SW 1271 (cell line): ENCODE data around the gene SIRPA.

ENCODE experiments used
- DNase-seq, 2 experiments: peaks; one replicate each; lab custom pipeline; 2025; lab: John Stamatoyannopoulos, UW

The SIRPA gene

GRCh38 chr20:1933465-1933870, 38.3 kb downstream of the SIRPA start:
- DNase-seq: no peak

- no peak for DNase-seq
Measured at GRCh38 chr20:1934156-1934555, 38.9 kb downstream of the SIRPA start.

- no peak for DNase-seq
Measured at GRCh38 chr20:1934721-1935573, 39.7 kb downstream of the SIRPA start.

- no peak for DNase-seq
Measured at GRCh38 chr20:1935696-1936366, 40.6 kb downstream of the SIRPA start.

GRCh38 chr20:1937316-1937976, 42.2 kb downstream of the SIRPA start:
- no peak for DNase-seq

- DNase-seq: no peak
Measured at GRCh38 chr20:1938464-1939269, 43.5 kb downstream of the SIRPA start.

GRCh38 chr20:1939270-1939595, 44.0 kb downstream of the SIRPA start:
- DNase-seq: no peak

GRCh38 chr20:1940581-1940980, 45.4 kb downstream of the SIRPA start:
- no peak for DNase-seq

GRCh38 chr20:1941226-1941625, 46.0 kb downstream of the SIRPA start:
- DNase-seq: no peak

- no peak for DNase-seq
Measured at GRCh38 chr20:1942061-1942460, 46.9 kb downstream of the SIRPA start.

GRCh38 chr20:1942486-1943274, 47.5 kb downstream of the SIRPA start:
- no peak for DNase-seq

- no peak for DNase-seq
Measured at GRCh38 chr20:1943275-1944002, 48.2 kb downstream of the SIRPA start.

GRCh38 chr20:1944345-1945091, 49.3 kb downstream of the SIRPA start:
- DNase-seq: no peak

- DNase-seq: no peak
Measured at GRCh38 chr20:1945134-1945618, 50.0 kb downstream of the SIRPA start.

- no peak for DNase-seq
Measured at GRCh38 chr20:1945660-1946059, 50.5 kb downstream of the SIRPA start.

GRCh38 chr20:1946442-1946761, 51.2 kb downstream of the SIRPA start:
- no peak for DNase-seq

GRCh38 chr20:1946762-1947534, 51.7 kb downstream of the SIRPA start:
- DNase-seq: no peak

- no peak for DNase-seq
Measured at GRCh38 chr20:1947535-1947846, 52.3 kb downstream of the SIRPA start.

- no peak for DNase-seq
Measured at GRCh38 chr20:1949347-1950100, 54.3 kb downstream of the SIRPA start.
